ENCODE measurements around the gene C1QA. TPM values are rescaled to one million over a fixed set of nuclear protein-coding genes. Genes with fewer than 3 reads are reported as not detected.
A peak's percentile ranks its signal among the peaks of the same experiment; 100 is the strongest.

C1QA gene
- total RNA-seq, 1 donor from 2014 or later = not detected

GRCh38 chr1:22646384-22646783 is 10.0 kb downstream of the C1QA start:
- no peak overlapping the region for H3K27ac Mint-ChIP-seq (ENCODE audit: unreplicated experiment)
- no peak for DNase-seq (ENCODE audit: low read depth, low spot score)
- H3K9me3 Mint-ChIP-seq = no peaks in the 10 kb centered on the region
- H3K36me3 Mint-ChIP-seq (ENCODE audit: low read depth) = no peaks in the 10 kb centered on the region
- no peaks in the 10 kb centered on the region for H3K4me1 Mint-ChIP-seq
- H3K27me3 Mint-ChIP-seq (ENCODE audit: low read depth) = peaks cover 2% of the 10 kb centered on the region
- no peak for TF ChIP-seq CTCF (conservative IDR thresholded peaks at IDR 0.05)
- H3K4me3 Mint-ChIP-seq = no peak overlapping the region

GRCh38 chr1:22650089-22650693 is 13.8 kb downstream of the C1QA start:
- H3K27ac Mint-ChIP-seq (ENCODE audit: unreplicated experiment) = no peak overlapping the region
- H3K4me3 Mint-ChIP-seq = no peak overlapping the region
- H3K27me3 Mint-ChIP-seq (ENCODE audit: low read depth) = peaks cover 7% of the 10 kb centered on the region
- H3K9me3 Mint-ChIP-seq = no peaks in the 10 kb centered on the region
- H3K36me3 Mint-ChIP-seq (ENCODE audit: low read depth) = no peaks in the 10 kb centered on the region
- TF ChIP-seq CTCF (conservative IDR thresholded peaks at IDR 0.05) = no peak
- no peak for DNase-seq (ENCODE audit: low read depth, low spot score)
- no peaks in the 10 kb centered on the region for H3K4me1 Mint-ChIP-seq

GRCh38 chr1:22651941-22652856 is 15.8 kb downstream of the C1QA start:
- Mint-ChIP-seq H3K36me3 (ENCODE audit: low read depth) (no peaks in the 10 kb centered on the region), H3K27me3 (ENCODE audit: low read depth) (peaks cover 22% of the 10 kb centered on the region), H3K9me3 (no peaks in the 10 kb centered on the region), H3K4me1 (no peaks in the 10 kb centered on the region), H3K27ac (ENCODE audit: unreplicated experiment) (no peak overlapping the region), H3K4me3 (no peak overlapping the region)
- no peak for TF ChIP-seq CTCF (conservative IDR thresholded peaks at IDR 0.05)
- DNase-seq (ENCODE audit: low read depth, low spot score) = no peak

GRCh38 chr1:22652881-22653316 is 16.5 kb downstream of the C1QA start, which contains the start of gene C1QB:
TSS of gene C1QB (plus strand) at chr1:22653236. CDS start at chr1:22659463, 6,227 bp downstream.
- H3K27me3 Mint-ChIP-seq (ENCODE audit: low read depth) = peaks cover 26% of the 10 kb centered on the region
- H3K9me3 Mint-ChIP-seq = no peaks in the 10 kb centered on the region
- H3K4me3 Mint-ChIP-seq = no peak within 1 kb of the TSS

GRCh38 chr1:22654692-22655091 is 18.3 kb downstream of the C1QA start:
- Mint-ChIP-seq H3K36me3 (ENCODE audit: low read depth) (no peaks in the 10 kb centered on the region), H3K27ac (ENCODE audit: unreplicated experiment) (no peak overlapping the region), H3K27me3 (ENCODE audit: low read depth) (peaks cover 26% of the 10 kb centered on the region), H3K4me1 (no peaks in the 10 kb centered on the region), H3K9me3 (no peaks in the 10 kb centered on the region), H3K4me3 (no peak overlapping the region)
- DNase-seq (ENCODE audit: low read depth, low spot score) = no peak
- peak; percentile 40 for TF ChIP-seq CTCF (conservative IDR thresholded peaks at IDR 0.05)

More at GRCh38 chr1:22652881-22653316, 16.5 kb downstream of the C1QA start, which contains the start of gene C1QB:
- Mint-ChIP-seq H3K27ac (ENCODE audit: unreplicated experiment) (peak within 1 kb of the TSS; percentile 15), H3K4me1 (no peaks in the 10 kb centered on the region), H3K36me3 (ENCODE audit: low read depth) (no peaks in the 10 kb centered on the region)
- no peak for DNase-seq (ENCODE audit: low read depth, low spot score)
- TF ChIP-seq CTCF (conservative IDR thresholded peaks at IDR 0.05) = no peak

Data from neural crest cell (in vitro differentiated cells).